Right lobe of liver (tissue), 6 donors: ENCODE measurements around the gene TRABD2B. TPM values are rescaled to one million over a fixed set of nuclear protein-coding genes. Genes with fewer than 3 reads are reported as not detected.

Source experiments
- ATAC-seq, 4 donors: fragments of 200-7000 bp; cut with Tn5 transposase; one replicate each; pipeline ENCODE4 v1.9.1; 2020; ENCODE audit warnings: mild to moderate bottlenecking in 4 of 4, moderate library complexity in 4 of 4
- DNase-seq, 3 donors: peaks; one replicate each; pipeline ENCODE4 v3.0.0-alpha.2; 2020
- H3K27ac ChIP-seq, 3 donors: fragments of 200-600 bp; one replicate each; pipeline ENCODE4 v1.8.0; 2022
- H3K27me3 ChIP-seq, 2 donors: fragments of 200-600 bp; one replicate each; pipeline ENCODE4 v1.8.0; 2022
- H3K36me3 ChIP-seq, 4 donors: fragments of 200-600 bp; sonication (generic) in 1 of 4; one replicate each; pipeline versions ENCODE4 v1.5.1 to v1.8.0; 2017 to 2022; ENCODE audit warnings: control low read depth in 1 of 4
- H3K4me1 ChIP-seq, 4 donors: fragments of 200-600 bp; sonication (generic) in 1 of 4; one replicate each; pipeline versions ENCODE4 v1.5.1 to v1.8.0; 2017 to 2022; ENCODE audit warnings: control low read depth in 1 of 4
- H3K4me3 ChIP-seq, 3 donors: fragments of 200-600 bp; one replicate each; pipeline ENCODE4 v1.8.0; 2022
- H3K9me3 ChIP-seq, 4 donors: fragments of 200-600 bp; sonication (generic) in 1 of 4; one replicate each; pipeline versions ENCODE4 v1.5.1 to v1.8.0; 2017 to 2022; ENCODE audit warnings: control low read depth in 1 of 4
- CTCF ChIP-seq, 4 donors: fragments of 200-600 bp in 3 of 4; fragments of 450-650 bp in 1 of 4; IDR thresholded peaks; one replicate each; pipeline versions ENCODE4 v1.5.1 to v1.8.0; 2016 to 2022; ENCODE audit warnings: antibody characterized with exemption in 4 of 4, mild to moderate bottlenecking in 2 of 4
- POLR2A ChIP-seq: fragments of 450-650 bp; IDR thresholded peaks from one replicate; pipeline ENCODE4 v1.6.1; 2017; ENCODE audit warnings: antibody characterized with exemption, mild to moderate bottlenecking
- WGBS: methylation state at CpG from one replicate; pipeline ENCODE4 v1.1.6; 2018; ENCODE audit warnings: low coverage, low lambda C conversion rate; ENCODE audit not compliant: insufficient coverage; ENCODE audit errors: missing lambda C conversion rate; 5-methylcytosine and 5-hydroxymethylcytosine counted together
- intact Hi-C, 2 donors: fragments of 100-400 bp; cut with DNase I; formaldehyde crosslinking; loops; one replicate each; pipeline versions ENCODE4 v1.11.2 to v1.14.1; 2022
- total RNA-seq, 6 experiments: library from RNA; depleted of rRNA in 2 of 6; stranded (reverse); fragments of >200 nt in 2 of 6; fragmentation: NEBNext Ultra II Directional in 3 of 6; extraction: Animal tissue kit (Norgen Biotek cat#: 25700) in 3 of 6; gene quantifications; one replicate each; pipeline versions ENCODE4 v1.1.0 to v1.2.4, GENCODE V29; 2016 to 2023
- donor health status: DM: no; HTN: yes; CAD: no.
- donor health status: DM: no; HTN: no; CAD: no.
- donor health status: DM: no; HTN: no; CAD: no.
- donor health status: DM: no; HTN: yes; CAD: no.
- donor health status: DM: no; HTN: yes; CAD: no.

TRABD2B gene
- total RNA-seq, 6 experiments from 2014 or later, result 0.55 to 9.5 (median 1.8) TPM

- Histone ChIP-seq H3K27ac (no peak overlapping the region), H3K4me3 (no peak overlapping the region), H3K27me3 (no peaks in the 10 kb centered on the region), H3K36me3 (no peaks in the 10 kb centered on the region), H3K9me3 (no peaks in the 10 kb centered on the region), H3K4me1 (peaks cover 0 to 10% (median 0%) of the 10 kb centered on the region in 4 donors)
- WGBS, result 80% methylated on average over 4 of the region's 5 CpGs
- TF ChIP-seq POLR2A (no peak), CTCF (IDR thresholded peaks at IDR 0.05) (no peak)
- intact Hi-C loops, result no loop called here
- DNase-seq, result no peak
- no peak for ATAC-seq
Observed at GRCh38 chr1:47890779-47891178, 106.4 kb downstream of the TRABD2B start.

- TF ChIP-seq POLR2A, result no peak
- TF ChIP-seq CTCF (IDR thresholded peaks at IDR 0.05), result no peak
- Histone ChIP-seq H3K36me3 (no peaks in the 10 kb centered on the region), H3K4me1 (no peaks in the 10 kb centered on the region), H3K27ac (no peak overlapping the region), H3K9me3 (no peaks in the 10 kb centered on the region), H3K4me3 (no peak overlapping the region), H3K27me3 (no peaks in the 10 kb centered on the region)
- DNase-seq (no peak), ATAC-seq (no peak)
- 100% methylated on average over 1 of the region's 1 CpG for WGBS
- intact Hi-C loops, result no loop called here
Observed at GRCh38 chr1:47888294-47888629, 108.9 kb downstream of the TRABD2B start.

- Histone ChIP-seq H3K4me1 (no peaks in the 10 kb centered on the region), H3K4me3 (no peak overlapping the region), H3K36me3 (no peaks in the 10 kb centered on the region), H3K9me3 (no peaks in the 10 kb centered on the region), H3K27ac (no peak overlapping the region), H3K27me3 (no peaks in the 10 kb centered on the region)
- 72% methylated on average over 9 of the region's 16 CpGs for WGBS
- intact Hi-C loops, result no loop called here
- no peak for ATAC-seq
- TF ChIP-seq CTCF (IDR thresholded peaks at IDR 0.05), result no peak
- no peak for TF ChIP-seq POLR2A
- no peak for DNase-seq
Observed at GRCh38 chr1:47887475-47888293, 109.5 kb downstream of the TRABD2B start.

GRCh38 chr1:47887060-47887459 lies 110.1 kb downstream of the TRABD2B start:
- H3K4me3 ChIP-seq, result no peak overlapping the region
- H3K27ac ChIP-seq, result no peak overlapping the region
- intact Hi-C loops, result no loop called here
- no peak for DNase-seq
- H3K4me1 ChIP-seq, result no peaks in the 10 kb centered on the region
- H3K27me3 ChIP-seq, result no peaks in the 10 kb centered on the region
- no peaks in the 10 kb centered on the region for H3K36me3 ChIP-seq
- TF ChIP-seq CTCF (IDR thresholded peaks at IDR 0.05) (no peak), POLR2A (no peak)
- H3K9me3 ChIP-seq, result no peaks in the 10 kb centered on the region
- no peak for ATAC-seq
- WGBS, result no CpG with 5 or more reads among the region's 2 CpGs
